ENCODE measurements around the gene N4BP2. TPM values are rescaled to one million over a fixed set of nuclear protein-coding genes. Genes with fewer than 3 reads are reported as not detected.
A peak's percentile ranks its signal among the peaks of the same experiment; 100 is the strongest.

The N4BP2 gene
- total RNA-seq, 6 experiments from 2014 or later: 4.2 to 8.0 (median 6.3) TPM

DNA sequence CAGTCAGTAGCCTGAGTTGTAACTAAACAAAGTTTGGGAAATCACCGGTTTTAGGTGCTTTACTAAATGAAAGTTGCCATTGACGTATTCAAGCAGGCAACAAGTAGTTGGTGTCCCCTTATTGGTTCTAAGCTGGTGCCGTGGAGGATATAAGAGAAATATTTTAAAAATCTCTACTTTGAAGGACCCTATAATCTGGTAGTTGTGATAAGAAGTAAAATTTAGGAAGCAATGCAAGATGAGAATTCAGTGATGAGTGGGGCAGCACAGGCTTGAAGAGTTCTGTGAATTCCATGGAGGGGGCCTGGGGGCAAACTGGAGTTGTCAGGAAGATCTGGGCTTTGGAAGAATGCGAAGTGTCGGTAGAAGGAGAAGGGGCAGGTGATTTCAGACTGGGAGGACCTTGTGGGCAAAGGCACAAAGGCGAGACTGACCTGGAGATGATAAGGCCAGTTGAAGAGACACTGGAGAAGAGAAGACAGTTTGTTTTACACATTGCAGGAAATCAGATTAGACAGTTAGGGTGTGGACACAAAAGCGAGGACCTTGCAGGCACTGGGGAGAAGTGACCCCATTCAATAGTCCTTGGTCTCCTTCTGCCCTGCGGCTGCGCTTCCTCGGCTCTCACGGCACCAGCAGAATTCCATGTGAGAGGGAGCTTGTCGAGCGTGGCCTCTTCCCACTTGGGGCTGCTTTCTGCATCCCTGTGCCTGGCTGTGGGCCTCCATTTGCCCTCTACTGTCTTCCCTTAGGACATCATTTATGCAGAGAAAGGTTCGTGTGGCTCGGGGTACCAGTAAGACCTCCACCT lies 141.4 kb downstream of the N4BP2 start:
- H3K27me3 ChIP-seq: no peaks in the 10 kb centered on the region
- no peaks in the 10 kb centered on the region for H3K4me1 ChIP-seq
- H3K27ac ChIP-seq: peak overlapping the region in 1 of 3 donors; percentile 37
- WGBS (ENCODE audit: insufficient coverage, low coverage, low lambda C conversion rate, missing lambda C conversion rate): 50% methylated on average over 9 of the region's 15 CpGs
- no peaks in the 10 kb centered on the region for H3K9me3 ChIP-seq
- H3K36me3 ChIP-seq: no peaks in the 10 kb centered on the region
- DNase-seq (no peak), ATAC-seq (peak in 2 of 4 donors; percentile 11 to 17)
- H3K4me3 ChIP-seq: peak overlapping the region in 1 of 3 donors; percentile 4
- TF ChIP-seq POLR2A (IDR thresholded peaks at IDR 0.05): no peak
- TF ChIP-seq, protein P1, sequence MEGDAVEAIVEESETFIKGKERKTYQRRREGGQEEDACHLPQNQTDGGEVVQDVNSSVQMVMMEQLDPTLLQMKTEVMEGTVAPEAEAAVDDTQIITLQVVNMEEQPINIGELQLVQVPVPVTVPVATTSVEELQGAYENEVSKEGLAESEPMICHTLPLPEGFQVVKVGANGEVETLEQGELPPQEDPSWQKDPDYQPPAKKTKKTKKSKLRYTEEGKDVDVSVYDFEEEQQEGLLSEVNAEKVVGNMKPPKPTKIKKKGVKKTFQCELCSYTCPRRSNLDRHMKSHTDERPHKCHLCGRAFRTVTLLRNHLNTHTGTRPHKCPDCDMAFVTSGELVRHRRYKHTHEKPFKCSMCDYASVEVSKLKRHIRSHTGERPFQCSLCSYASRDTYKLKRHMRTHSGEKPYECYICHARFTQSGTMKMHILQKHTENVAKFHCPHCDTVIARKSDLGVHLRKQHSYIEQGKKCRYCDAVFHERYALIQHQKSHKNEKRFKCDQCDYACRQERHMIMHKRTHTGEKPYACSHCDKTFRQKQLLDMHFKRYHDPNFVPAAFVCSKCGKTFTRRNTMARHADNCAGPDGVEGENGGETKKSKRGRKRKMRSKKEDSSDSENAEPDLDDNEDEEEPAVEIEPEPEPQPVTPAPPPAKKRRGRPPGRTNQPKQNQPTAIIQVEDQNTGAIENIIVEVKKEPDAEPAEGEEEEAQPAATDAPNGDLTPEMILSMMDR (IDR thresholded peaks at IDR 0.05): no peak
- intact Hi-C loops (cut with DNase I): no loop called here

DNA sequence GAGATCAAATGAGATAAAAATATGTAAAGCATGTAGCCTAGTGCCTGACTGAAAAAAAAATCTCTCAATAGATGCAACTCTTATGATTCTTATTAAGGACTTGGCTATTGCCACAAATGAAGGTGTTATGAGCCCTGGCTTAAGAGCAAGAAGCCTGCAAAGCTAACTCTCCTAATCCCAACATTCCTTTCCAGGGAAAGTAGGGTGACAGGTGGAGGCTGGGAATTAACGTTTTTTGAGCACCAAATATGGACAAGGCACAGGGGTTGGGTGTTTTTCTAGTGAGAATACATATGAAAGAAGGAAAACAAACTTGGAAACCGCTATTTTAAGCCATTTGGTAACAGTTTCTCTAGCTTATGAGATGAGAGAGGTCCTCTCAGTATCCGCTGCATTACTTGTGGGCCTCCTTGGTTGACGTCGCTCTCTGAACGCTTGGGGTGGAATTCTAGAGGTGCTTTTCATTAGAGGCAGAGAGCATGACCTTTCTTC lies 142.6 kb downstream of the N4BP2 start:
- no peak for DNase-seq
- WGBS (ENCODE audit: insufficient coverage, low coverage, low lambda C conversion rate, missing lambda C conversion rate): 67% methylated on average over 6 of the region's 6 CpGs
- Histone ChIP-seq H3K4me3 (no peak overlapping the region), H3K4me1 (no peaks in the 10 kb centered on the region), H3K27me3 (no peaks in the 10 kb centered on the region), H3K36me3 (no peaks in the 10 kb centered on the region), H3K27ac (peak overlapping the region in 1 of 3 donors; percentile 15), H3K9me3 (no peaks in the 10 kb centered on the region)
- intact Hi-C loops (cut with DNase I): no loop called here
- no peak for ATAC-seq
- TF ChIP-seq, protein P1 (IDR thresholded peaks at IDR 0.05): no peak
- no peak for TF ChIP-seq POLR2A (IDR thresholded peaks at IDR 0.05)

DNA sequence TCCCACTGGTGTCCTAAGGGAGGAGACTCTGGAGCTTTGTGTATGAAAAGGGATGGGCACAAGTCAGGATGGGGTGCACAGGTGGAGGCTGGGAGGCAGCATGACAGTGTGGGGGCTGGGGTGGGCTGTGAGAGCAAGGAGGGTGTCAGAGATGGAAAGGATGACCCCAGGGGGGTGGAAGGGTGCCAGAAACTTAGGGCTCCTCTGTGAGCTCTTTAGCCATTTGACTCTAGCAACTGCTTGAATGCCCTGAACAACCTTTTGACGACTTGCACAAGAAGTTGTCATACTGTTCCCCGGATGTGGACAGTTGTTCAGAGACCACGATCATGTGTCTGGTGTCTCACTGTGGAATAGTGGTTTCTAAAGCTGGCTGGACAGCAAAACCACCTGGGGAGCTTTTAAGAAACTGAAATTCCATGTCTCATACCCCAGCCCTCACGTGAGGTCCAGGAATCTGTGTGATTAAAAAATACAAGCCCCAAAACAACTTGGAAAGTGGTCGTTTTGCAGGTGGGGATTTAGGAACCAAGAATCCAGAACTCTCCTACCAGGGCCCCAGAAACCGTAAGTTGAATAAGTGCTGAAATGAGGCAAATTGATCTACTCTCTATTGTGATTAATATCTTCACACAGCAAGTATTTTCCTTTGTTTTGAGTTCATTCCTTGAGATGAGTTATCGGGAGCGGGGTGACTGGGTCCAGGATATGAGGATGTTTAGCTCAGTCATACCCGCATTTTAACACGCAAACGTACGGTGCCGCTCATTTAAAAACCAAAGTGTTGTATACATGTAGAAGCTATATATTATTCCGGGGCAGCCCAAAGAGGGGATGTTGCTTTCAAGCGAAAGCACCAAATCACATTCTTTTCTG lies 143.6 kb downstream of the N4BP2 start:
- Histone ChIP-seq H3K9me3 (no peaks in the 10 kb centered on the region), H3K36me3 (no peaks in the 10 kb centered on the region), H3K4me3 (no peak overlapping the region), H3K27ac (peak overlapping the region in 2 of 3 donors; percentile 13 to 15), H3K4me1 (no peaks in the 10 kb centered on the region), H3K27me3 (no peaks in the 10 kb centered on the region)
- 61% methylated on average over 15 of the region's 15 CpGs for WGBS (ENCODE audit: insufficient coverage, low coverage, low lambda C conversion rate, missing lambda C conversion rate)
- intact Hi-C loops (cut with DNase I): no loop called here
- TF ChIP-seq POLR2A (IDR thresholded peaks at IDR 0.05): no peak
- TF ChIP-seq, protein P1 (IDR thresholded peaks at IDR 0.05): no peak
- ATAC-seq: peak; percentile 46 to 50 (median 47)
- DNase-seq: no peak

DNA sequence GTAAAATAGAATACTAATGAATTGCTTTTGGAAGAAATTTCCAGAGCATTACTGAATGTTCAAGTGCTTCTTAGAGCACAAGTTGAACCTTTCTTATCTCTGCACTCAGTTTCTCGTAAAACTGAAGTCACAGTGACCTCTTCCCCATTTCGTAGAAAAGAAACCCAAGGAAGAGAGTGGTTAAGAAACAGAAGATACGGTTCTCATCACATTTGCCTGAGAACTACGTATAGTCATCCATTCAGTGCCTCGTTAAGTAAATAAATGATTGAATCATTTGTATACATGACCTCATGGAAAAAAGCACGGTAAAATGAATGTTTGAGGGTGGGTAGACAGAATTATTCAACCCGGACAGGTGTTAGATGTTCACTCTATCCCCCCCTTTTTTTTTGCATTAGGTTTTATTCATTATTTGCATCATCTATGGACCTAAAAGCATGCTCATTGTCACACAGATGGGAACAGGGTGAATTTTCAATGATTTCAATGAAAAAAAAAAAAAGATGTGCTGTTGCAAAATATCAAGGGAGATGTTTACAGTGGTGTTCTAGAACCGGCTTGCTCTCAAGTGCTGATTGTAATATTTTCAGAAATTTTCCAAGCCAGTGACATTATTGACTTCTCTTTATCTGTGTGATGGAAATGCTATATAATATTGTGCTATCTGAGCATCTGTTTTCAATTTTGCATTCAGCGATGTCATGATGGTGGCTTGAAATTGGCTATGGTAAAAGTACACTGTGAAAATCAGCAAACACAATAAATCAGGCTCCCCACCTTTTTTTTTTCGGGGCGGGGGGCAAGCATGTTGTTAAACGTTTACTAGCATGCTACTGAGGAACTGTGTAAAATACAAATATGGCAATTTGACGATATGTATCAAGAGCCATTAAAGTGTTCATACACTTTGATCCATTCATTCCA lies 144.5 kb downstream of the N4BP2 start:
- Histone ChIP-seq H3K36me3 (no peaks in the 10 kb centered on the region), H3K27ac (peak overlapping the region in 2 of 3 donors; percentile 13 to 15), H3K4me1 (no peaks in the 10 kb centered on the region), H3K27me3 (no peaks in the 10 kb centered on the region), H3K4me3 (no peak overlapping the region), H3K9me3 (no peaks in the 10 kb centered on the region)
- 52% methylated on average over 13 of the region's 13 CpGs for WGBS (ENCODE audit: insufficient coverage, low coverage, low lambda C conversion rate, missing lambda C conversion rate)
- intact Hi-C loops (cut with DNase I): no loop called here
- no peak for TF ChIP-seq POLR2A (IDR thresholded peaks at IDR 0.05)
- TF ChIP-seq, protein P1 (IDR thresholded peaks at IDR 0.05): no peak
- ATAC-seq: peak in 3 of 4 donors; percentile 35 to 46 (median 38)
- DNase-seq: no peak
